ENCODE results near the gene EMC1. TPM values are rescaled to one million over a fixed set of nuclear protein-coding genes. Genes with fewer than 3 reads are reported as not detected.

Gene EMC1
- polyA plus RNA-seq, 1 donor from 2014 or later, result 19.5 TPM

- H3K27me3 Mint-ChIP-seq, result no peaks in the 10 kb centered on the region
- H3K9me3 Mint-ChIP-seq, result no peaks in the 10 kb centered on the region
- peaks cover 15% of the 10 kb centered on the region for H3K36me3 Mint-ChIP-seq
- no peak overlapping the region for H3K4me3 Mint-ChIP-seq
- H3K4me1 Mint-ChIP-seq, result peaks cover 0 to 2% (median 0%) of the 10 kb centered on the region in 3 donors
- no peak overlapping the region for H3K27ac Mint-ChIP-seq
Measured at GRCh38 chr1:19166066-19166465, 85.3 kb downstream of the EMC1 start.

Other genes starting within 250 kb of the EMC1 start
- gene UBR4, start 41.3 kb downstream of the EMC1 start, polyA plus RNA-seq, result 14.1 TPM
- gene MRTO4, start 281 bp upstream of the EMC1 start, polyA plus RNA-seq, result 34.9 TPM
- 0.20 TPM for gene AKR7A3, start 37.2 kb upstream of the EMC1 start, polyA plus RNA-seq
- gene AKR7A2, start 60.6 kb upstream of the EMC1 start, polyA plus RNA-seq, result 87.9 TPM
- 12.7 TPM for gene SLC66A1, start 60.8 kb upstream of the EMC1 start, polyA plus RNA-seq
- gene CAPZB, start 234.0 kb upstream of the EMC1 start, polyA plus RNA-seq, result 419 TPM